Measurements from ENCODE around the gene RETREG3. TPM values are rescaled to one million over a fixed set of nuclear protein-coding genes. Genes with fewer than 3 reads are reported as not detected.

The RETREG3 gene
- total and polyA plus RNA-seq, 2 of the 13 experiments (the other 11 are each of a cell fraction or from before 2014, with no cell fraction given): 47.0 to 55.8 TPM

DNA sequence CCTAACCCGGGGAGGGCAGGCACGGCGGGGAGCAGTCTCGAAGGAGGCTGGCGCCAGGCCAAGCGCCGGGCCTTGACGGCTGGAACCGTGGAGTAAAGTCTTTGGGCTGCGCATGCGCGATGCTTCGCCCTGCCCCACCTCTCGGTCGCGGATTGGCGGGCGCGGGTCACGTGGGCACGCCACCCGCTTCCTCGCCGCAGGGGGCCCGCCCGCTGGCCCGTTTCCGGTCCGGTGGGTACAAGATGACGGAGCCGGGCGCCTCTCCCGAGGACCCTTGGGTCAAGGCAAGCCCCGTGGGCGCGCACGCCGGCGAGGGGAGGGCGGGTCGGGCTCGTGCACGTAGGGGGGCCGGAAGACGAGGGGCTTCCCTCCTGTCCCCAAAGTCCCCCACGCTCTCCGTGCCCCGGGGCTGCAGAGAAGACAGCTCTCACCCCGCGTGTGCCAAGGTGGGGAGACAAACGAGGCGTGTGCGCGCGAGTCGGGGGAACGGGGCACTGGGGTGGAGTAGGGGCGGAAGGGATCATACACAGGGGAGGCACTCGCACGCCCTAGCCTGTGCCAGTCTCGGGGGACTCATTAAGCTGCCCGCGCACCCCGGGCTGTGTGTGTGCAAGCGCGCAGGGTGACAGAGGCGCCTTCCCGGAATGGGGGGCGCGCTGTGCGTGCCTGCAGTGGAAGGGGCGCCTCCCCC, 42.1 kb downstream of the RETREG3 start, which contains the start of gene MLX (continued):
- TF ChIP-seq, protein P1, sequence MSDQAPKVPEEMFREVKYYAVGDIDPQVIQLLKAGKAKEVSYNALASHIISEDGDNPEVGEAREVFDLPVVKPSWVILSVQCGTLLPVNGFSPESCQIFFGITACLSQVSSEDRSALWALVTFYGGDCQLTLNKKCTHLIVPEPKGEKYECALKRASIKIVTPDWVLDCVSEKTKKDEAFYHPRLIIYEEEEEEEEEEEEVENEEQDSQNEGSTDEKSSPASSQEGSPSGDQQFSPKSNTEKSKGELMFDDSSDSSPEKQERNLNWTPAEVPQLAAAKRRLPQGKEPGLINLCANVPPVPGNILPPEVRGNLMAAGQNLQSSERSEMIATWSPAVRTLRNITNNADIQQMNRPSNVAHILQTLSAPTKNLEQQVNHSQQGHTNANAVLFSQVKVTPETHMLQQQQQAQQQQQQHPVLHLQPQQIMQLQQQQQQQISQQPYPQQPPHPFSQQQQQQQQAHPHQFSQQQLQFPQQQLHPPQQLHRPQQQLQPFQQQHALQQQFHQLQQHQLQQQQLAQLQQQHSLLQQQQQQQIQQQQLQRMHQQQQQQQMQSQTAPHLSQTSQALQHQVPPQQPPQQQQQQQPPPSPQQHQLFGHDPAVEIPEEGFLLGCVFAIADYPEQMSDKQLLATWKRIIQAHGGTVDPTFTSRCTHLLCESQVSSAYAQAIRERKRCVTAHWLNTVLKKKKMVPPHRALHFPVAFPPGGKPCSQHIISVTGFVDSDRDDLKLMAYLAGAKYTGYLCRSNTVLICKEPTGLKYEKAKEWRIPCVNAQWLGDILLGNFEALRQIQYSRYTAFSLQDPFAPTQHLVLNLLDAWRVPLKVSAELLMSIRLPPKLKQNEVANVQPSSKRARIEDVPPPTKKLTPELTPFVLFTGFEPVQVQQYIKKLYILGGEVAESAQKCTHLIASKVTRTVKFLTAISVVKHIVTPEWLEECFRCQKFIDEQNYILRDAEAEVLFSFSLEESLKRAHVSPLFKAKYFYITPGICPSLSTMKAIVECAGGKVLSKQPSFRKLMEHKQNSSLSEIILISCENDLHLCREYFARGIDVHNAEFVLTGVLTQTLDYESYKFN (CRISPR knock-in tag; conservative IDR thresholded peaks at IDR 0.05): peak; percentile 88
- TF ChIP-seq, protein P2, sequence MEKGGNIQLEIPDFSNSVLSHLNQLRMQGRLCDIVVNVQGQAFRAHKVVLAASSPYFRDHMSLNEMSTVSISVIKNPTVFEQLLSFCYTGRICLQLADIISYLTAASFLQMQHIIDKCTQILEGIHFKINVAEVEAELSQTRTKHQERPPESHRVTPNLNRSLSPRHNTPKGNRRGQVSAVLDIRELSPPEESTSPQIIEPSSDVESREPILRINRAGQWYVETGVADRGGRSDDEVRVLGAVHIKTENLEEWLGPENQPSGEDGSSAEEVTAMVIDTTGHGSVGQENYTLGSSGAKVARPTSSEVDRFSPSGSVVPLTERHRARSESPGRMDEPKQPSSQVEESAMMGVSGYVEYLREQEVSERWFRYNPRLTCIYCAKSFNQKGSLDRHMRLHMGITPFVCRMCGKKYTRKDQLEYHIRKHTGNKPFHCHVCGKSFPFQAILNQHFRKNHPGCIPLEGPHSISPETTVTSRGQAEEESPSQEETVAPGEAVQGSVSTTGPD (CRISPR knock-in tag; IDR thresholded peaks at IDR 0.05): no peak
- TF ChIP-seq, protein P3, sequence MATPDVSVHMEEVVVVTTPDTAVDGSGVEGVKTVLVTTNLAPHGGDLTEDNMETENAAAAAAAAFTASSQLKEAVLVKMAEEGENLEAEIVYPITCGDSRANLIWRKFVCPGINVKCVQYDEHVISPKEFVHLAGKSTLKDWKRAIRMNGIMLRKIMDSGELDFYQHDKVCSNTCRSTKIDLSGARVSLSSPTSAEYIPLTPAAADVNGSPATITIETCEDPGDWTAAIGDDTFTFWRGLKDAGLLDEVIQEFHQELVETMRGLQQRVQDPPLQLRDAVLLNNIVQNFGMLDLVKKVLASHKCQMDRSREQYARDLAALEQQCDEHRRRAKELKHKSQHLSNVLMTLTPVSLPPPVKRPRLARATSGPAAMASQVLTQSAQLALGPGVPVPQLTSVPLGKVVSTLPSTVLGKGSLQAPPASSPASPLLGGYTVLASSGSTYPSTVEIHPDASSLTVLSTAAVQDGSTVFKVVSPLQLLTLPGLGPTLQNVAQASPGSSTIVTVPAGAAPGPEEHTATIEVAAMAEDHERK (CRISPR knock-in tag; IDR thresholded peaks at IDR 0.05; ENCODE audit: low read depth): peak; percentile 87
- TF ChIP-seq, protein P4, sequence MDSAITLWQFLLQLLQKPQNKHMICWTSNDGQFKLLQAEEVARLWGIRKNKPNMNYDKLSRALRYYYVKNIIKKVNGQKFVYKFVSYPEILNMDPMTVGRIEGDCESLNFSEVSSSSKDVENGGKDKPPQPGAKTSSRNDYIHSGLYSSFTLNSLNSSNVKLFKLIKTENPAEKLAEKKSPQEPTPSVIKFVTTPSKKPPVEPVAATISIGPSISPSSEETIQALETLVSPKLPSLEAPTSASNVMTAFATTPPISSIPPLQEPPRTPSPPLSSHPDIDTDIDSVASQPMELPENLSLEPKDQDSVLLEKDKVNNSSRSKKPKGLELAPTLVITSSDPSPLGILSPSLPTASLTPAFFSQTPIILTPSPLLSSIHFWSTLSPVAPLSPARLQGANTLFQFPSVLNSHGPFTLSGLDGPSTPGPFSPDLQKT (CRISPR knock-in tag; IDR thresholded peaks at IDR 0.05; ENCODE audit: borderline replicate concordance): 0 out of 2 replicates have a peak, but pooled peaks have one; percentile 41
- TF ChIP-seq ZNF124 (CRISPR knock-in tag; IDR thresholded peaks at IDR 0.05): 0 out of 2 replicates have a peak, but pooled peaks have one; percentile 77
- TF ChIP-seq ZNF761 (CRISPR knock-in tag; conservative IDR thresholded peaks at IDR 0.05): peak; percentile 80; the same call in 1 of the 2 replicates
- peak; percentile 97 for TF ChIP-seq GABPB1 (CRISPR knock-in tag; IDR thresholded peaks at IDR 0.05)
- TF ChIP-seq TGIF2 (CRISPR knock-in tag; IDR thresholded peaks at IDR 0.05): peak; percentile 86
- 0 out of 2 replicates have a peak, but pooled peaks have one; percentile 0 for TF ChIP-seq ZFAT (CRISPR knock-in tag; conservative IDR thresholded peaks at IDR 0.05)
- TF ChIP-seq U2AF1 (optimal IDR thresholded peaks at IDR 0.05; ENCODE audit: low read depth, low read length): no peak
- no peak; the same call in none of the 2 replicates for TF ChIP-seq ZNF343 (CRISPR knock-in tag; IDR thresholded peaks at IDR 0.05)
- TF ChIP-seq CREB1 (IDR thresholded peaks at IDR 0.05): peak; percentile 64
- TF ChIP-seq CREB1 (CRISPR knock-in tag; IDR thresholded peaks at IDR 0.05): no peak
- TF ChIP-seq, protein P5, sequence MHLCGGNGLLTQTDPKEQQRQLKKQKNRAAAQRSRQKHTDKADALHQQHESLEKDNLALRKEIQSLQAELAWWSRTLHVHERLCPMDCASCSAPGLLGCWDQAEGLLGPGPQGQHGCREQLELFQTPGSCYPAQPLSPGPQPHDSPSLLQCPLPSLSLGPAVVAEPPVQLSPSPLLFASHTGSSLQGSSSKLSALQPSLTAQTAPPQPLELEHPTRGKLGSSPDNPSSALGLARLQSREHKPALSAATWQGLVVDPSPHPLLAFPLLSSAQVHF (CRISPR knock-in tag; IDR thresholded peaks at IDR 0.05): peak; percentile 90
- peak; percentile 81; the same call in 1 of the 2 replicates for TF ChIP-seq ISX (CRISPR knock-in tag; conservative IDR thresholded peaks at IDR 0.05)
- no peak; the same call in none of the 2 replicates for TF ChIP-seq RELA (CRISPR knock-in tag; IDR thresholded peaks at IDR 0.05)
- TF ChIP-seq NR2F6 (IDR thresholded peaks at IDR 0.05): 0 out of 2 replicates have a peak, but pooled peaks have one; percentile 22
- peak; percentile 89 for TF ChIP-seq NR2F6 (CRISPR knock-in tag; IDR thresholded peaks at IDR 0.05)
- no peak for TF ChIP-seq MLLT10 (CRISPR knock-in tag; IDR thresholded peaks at IDR 0.05)
- peak; percentile 82 for TF ChIP-seq KMT2B (CRISPR knock-in tag; IDR thresholded peaks at IDR 0.05)
- TF ChIP-seq CC2D1A (CRISPR knock-in tag; IDR thresholded peaks at IDR 0.05): no peak
- no peak for TF ChIP-seq ZNF496 (CRISPR knock-in tag; IDR thresholded peaks at IDR 0.05; ENCODE audit: insufficient replicate concordance)
- no peak for TF ChIP-seq ADNP (CRISPR knock-in tag; IDR thresholded peaks at IDR 0.05)

Measured in HepG2 (cell line).